Measurements from ENCODE around the gene S100A2. TPM values are rescaled to one million over a fixed set of nuclear protein-coding genes. Genes with fewer than 3 reads are reported as not detected.

The S100A2 gene
- total and polyA plus RNA-seq, 2 of the 13 experiments (the other 11 are each of a cell fraction or from before 2014, with no cell fraction given): 1.2 TPM

- TF ChIP-seq ELK4 (CRISPR knock-in tag; IDR thresholded peaks at IDR 0.05; ENCODE audit: borderline replicate concordance): no peak
- TF ChIP-seq ZNF407 (CRISPR knock-in tag; IDR thresholded peaks at IDR 0.05; ENCODE audit: not compliant biosample characterization): no peak
- no peak for TF ChIP-seq NRL (CRISPR knock-in tag; IDR thresholded peaks at IDR 0.05; ENCODE audit: borderline replicate concordance)
- no peak for TF ChIP-seq PAX8 (CRISPR knock-in tag; IDR thresholded peaks at IDR 0.05; ENCODE audit: borderline replicate concordance)
- TF ChIP-seq ZNF678 (CRISPR knock-in tag; IDR thresholded peaks at IDR 0.05): no peak
- peak; percentile 59 for TF ChIP-seq ZGPAT (CRISPR knock-in tag; IDR thresholded peaks at IDR 0.05)
- no peak for TF ChIP-seq ZNF746 (CRISPR knock-in tag; IDR thresholded peaks at IDR 0.05)
- peak; percentile 23; the same call in 1 of the 2 replicates for TF ChIP-seq MIER2 (CRISPR knock-in tag; IDR thresholded peaks at IDR 0.05)
- no peak for TF ChIP-seq ARID3A (IDR thresholded peaks at IDR 0.05; ENCODE audit: low read depth, low read length)
- TF ChIP-seq MIER3 (CRISPR knock-in tag; IDR thresholded peaks at IDR 0.05; ENCODE audit: borderline replicate concordance): no peak; the same call in 1 of the 2 replicates
- no peak for TF ChIP-seq THAP7 (CRISPR knock-in tag; IDR thresholded peaks at IDR 0.05)
- TF ChIP-seq ZNF75D (CRISPR knock-in tag; IDR thresholded peaks at IDR 0.05; ENCODE audit: borderline replicate concordance): no peak
Measured at GRCh38 chr1:153545067-153546055, 20.3 kb downstream of the S100A2 start, which contains the start of gene S100A4 (continued).

Measured in HepG2 (cell line).